Measurements from ENCODE around the gene ITM2B. TPM values are rescaled to one million over a fixed set of nuclear protein-coding genes. Genes with fewer than 3 reads are reported as not detected.
A peak's percentile ranks its signal among the peaks of the same experiment; 100 is the strongest.

The ITM2B gene
- total RNA-seq, 4 donors from 2014 or later, result 117 to 352 (median 310) TPM

DNA sequence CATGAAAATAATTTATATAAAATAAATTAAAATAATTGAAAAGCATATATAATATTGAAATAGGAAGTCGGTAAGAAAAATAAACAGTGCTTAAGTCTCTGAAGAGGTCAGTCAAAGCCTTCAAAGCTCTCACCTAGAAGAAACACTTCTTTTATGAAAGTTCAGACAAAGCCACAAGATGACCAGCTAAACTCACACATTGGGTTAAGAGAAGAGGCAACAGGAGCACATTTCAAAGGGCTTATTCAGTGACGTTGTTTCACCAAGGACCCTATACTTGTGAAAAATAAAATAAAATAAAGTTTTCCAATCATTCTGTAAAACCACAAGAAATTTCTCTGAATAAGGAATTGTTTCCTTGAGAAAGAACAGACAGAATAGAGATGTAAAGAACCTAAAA, 2.5 kb upstream of the ITM2B start:
- 72 to 77% methylated on average over 2 of the region's 2 CpGs for WGBS, 2 donors (ENCODE audit: low coverage in 1 of 2)
- Histone ChIP-seq H3K36me3 (no peaks in the 10 kb centered on the region), H3K4me1 (peaks cover 9 to 24% (median 15%) of the 10 kb centered on the region in 4 donors), H3K9me3 (no peaks in the 10 kb centered on the region), H3K27ac (peak overlapping the region in 1 of 4 donors; percentile 99), H3K4me3 (no peak overlapping the region), H3K27me3 (no peaks in the 10 kb centered on the region)
- in situ Hi-C loops (cut with MboI; ENCODE audit: low pct_ligation_motif_present in 1 of 4, low pct_unique_long_range_greater_than_20kb in 1 of 4, low sequenced_read_pairs in 3 of 4), result loop anchor here in 1 of 4 donors (10.0 kb wide), 1 partner anchor 106 kb away; no protein-coding TSS in a partner anchor
- TF ChIP-seq EP300 (IDR thresholded peaks at IDR 0.05; ENCODE audit: low read depth) (no peak), POLR2AphosphoS5 (IDR thresholded peaks at IDR 0.05) (no peak)
- intact Hi-C loops (cut with DNase I; ENCODE audit: low total_unique reads), result loop anchor here (10.0 kb wide), 1 partner anchor 106 kb away; no protein-coding TSS in a partner anchor
- no peak for DNase-seq

DNA sequence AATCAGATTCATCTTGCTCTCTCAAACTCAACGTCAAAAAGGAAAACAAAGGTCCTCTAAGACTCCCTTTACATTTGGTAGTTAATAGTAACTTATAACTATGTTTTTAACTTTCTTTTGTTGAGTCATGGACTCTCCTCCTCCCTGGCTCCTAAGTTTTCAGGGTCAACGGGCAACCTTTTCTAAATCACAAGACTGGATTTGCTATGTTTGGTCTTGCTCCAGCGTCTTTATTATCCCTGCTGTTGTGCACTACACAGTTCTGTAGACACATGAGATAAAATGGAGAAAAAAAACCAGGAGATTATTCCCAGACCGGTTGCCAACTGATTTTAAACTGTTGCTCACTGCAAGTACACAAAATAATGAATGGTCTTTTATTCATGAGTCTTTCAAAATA, 1.9 kb upstream of the ITM2B start:
- no peaks in the 10 kb centered on the region for H3K9me3 ChIP-seq
- intact Hi-C loops (cut with DNase I; ENCODE audit: low total_unique reads), result loop anchor here (10.0 kb wide), 1 partner anchor 106 kb away; no protein-coding TSS in a partner anchor
- peaks cover 9 to 30% (median 20%) of the 10 kb centered on the region in 4 donors for H3K4me1 ChIP-seq
- no peak for TF ChIP-seq POLR2A (IDR thresholded peaks at IDR 0.05)
- TF ChIP-seq, protein P1, sequence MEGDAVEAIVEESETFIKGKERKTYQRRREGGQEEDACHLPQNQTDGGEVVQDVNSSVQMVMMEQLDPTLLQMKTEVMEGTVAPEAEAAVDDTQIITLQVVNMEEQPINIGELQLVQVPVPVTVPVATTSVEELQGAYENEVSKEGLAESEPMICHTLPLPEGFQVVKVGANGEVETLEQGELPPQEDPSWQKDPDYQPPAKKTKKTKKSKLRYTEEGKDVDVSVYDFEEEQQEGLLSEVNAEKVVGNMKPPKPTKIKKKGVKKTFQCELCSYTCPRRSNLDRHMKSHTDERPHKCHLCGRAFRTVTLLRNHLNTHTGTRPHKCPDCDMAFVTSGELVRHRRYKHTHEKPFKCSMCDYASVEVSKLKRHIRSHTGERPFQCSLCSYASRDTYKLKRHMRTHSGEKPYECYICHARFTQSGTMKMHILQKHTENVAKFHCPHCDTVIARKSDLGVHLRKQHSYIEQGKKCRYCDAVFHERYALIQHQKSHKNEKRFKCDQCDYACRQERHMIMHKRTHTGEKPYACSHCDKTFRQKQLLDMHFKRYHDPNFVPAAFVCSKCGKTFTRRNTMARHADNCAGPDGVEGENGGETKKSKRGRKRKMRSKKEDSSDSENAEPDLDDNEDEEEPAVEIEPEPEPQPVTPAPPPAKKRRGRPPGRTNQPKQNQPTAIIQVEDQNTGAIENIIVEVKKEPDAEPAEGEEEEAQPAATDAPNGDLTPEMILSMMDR (IDR thresholded peaks at IDR 0.05), result no peak
- no peak for TF ChIP-seq EP300 (IDR thresholded peaks at IDR 0.05; ENCODE audit: low read depth)
- TF ChIP-seq POLR2AphosphoS5 (IDR thresholded peaks at IDR 0.05), result no peak
- in situ Hi-C loops (cut with MboI; ENCODE audit: low pct_ligation_motif_present in 1 of 4, low pct_unique_long_range_greater_than_20kb in 1 of 4, low sequenced_read_pairs in 3 of 4), result loop anchor here in 1 of 4 donors (10.0 kb wide), 1 partner anchor 106 kb away; no protein-coding TSS in a partner anchor
- no peaks in the 10 kb centered on the region for H3K27me3 ChIP-seq
- no peaks in the 10 kb centered on the region for H3K36me3 ChIP-seq
- 33 to 43% methylated on average over 4 of the region's 4 CpGs for WGBS, 2 donors (ENCODE audit: low coverage in 1 of 2)
- peak overlapping the region in 2 of 4 donors; percentile 99 to 100 for H3K27ac ChIP-seq
- no peak for DNase-seq
- no peak overlapping the region for H3K4me3 ChIP-seq

DNA sequence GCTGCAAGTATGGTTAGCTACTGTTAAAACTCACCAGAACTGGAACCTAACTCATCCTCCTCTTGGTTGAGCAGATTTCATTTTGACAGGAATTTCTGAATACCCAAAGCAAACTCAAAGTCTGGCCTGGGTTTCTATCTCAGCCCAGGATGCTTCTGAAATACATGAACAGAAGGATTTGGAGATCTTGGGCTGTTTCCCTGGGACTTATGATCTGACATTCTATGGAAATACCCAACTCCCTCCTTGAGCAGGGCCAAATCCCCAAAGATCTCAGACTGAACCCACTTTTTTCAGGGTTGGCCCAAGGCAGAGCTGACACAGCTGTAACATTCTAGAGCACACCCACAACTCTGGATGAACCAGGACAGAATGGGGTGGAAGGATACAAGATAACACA, 1.1 kb upstream of the ITM2B start:
- no peak for TF ChIP-seq POLR2AphosphoS5 (IDR thresholded peaks at IDR 0.05)
- no peak for TF ChIP-seq EP300 (IDR thresholded peaks at IDR 0.05; ENCODE audit: low read depth)
- TF ChIP-seq, protein P1 (IDR thresholded peaks at IDR 0.05), result no peak
- TF ChIP-seq POLR2A (IDR thresholded peaks at IDR 0.05), result no peak
- Histone ChIP-seq H3K27me3 (no peaks in the 10 kb centered on the region), H3K27ac (peak overlapping the region; percentile 99 to 100 (median 99)), H3K36me3 (no peaks in the 10 kb centered on the region), H3K9me3 (no peaks in the 10 kb centered on the region), H3K4me1 (peaks cover 9 to 38% (median 28%) of the 10 kb centered on the region in 4 donors), H3K4me3 (no peak overlapping the region)
- intact Hi-C loops (cut with DNase I; ENCODE audit: low total_unique reads) (loop anchor here (10.0 kb wide), 1 partner anchor 107 kb away; no protein-coding TSS in a partner anchor), in situ Hi-C loops (cut with MboI; ENCODE audit: low pct_ligation_motif_present in 1 of 4, low pct_unique_long_range_greater_than_20kb in 1 of 4, low sequenced_read_pairs in 3 of 4) (loop anchor here in 1 of 4 donors (10.0 kb wide), 1 partner anchor 107 kb away; no protein-coding TSS in a partner anchor)
- no peak for DNase-seq

DNA sequence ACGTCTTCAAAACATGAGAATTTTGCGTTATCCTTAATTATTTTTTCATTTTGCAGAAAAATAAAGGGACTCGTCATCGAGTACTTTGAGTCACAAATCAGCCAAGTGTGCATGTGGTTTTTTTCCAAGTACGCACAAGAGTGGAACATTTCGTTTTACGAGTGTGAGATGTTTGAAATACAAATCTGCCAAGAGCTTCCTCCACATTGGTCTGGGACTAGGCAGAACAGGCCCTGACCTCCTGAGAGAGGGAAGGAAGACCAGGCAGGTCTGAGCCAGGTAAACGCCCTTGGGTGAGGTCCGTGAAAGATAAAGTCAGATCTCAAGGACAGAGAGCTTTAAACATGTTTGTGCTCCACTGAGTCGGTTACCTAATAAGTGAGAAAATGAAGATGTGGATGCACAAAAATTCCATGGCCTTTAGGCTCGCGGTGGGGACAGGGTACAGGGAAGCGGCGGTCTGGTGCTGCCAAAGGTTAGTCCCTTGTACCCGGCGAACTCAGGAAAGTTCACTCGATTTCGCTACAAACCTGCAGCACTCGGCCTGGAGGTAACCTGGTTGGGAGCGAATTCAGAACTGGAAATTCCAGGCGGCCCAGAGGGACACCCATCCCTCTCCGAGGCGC, 473 bp upstream of the ITM2B start:
- Histone ChIP-seq H3K36me3 (no peaks in the 10 kb centered on the region), H3K27ac (peak overlapping the region; percentile 99 to 100 (median 99)), H3K9me3 (no peaks in the 10 kb centered on the region), H3K4me3 (peak overlapping the region; percentile 89 to 99 (median 99)), H3K4me1 (peaks cover 9 to 44% (median 32%) of the 10 kb centered on the region in 4 donors), H3K27me3 (no peaks in the 10 kb centered on the region)
- in situ Hi-C loops (cut with MboI; ENCODE audit: low pct_ligation_motif_present in 1 of 4, low pct_unique_long_range_greater_than_20kb in 1 of 4, low sequenced_read_pairs in 3 of 4) (loop anchor here in 1 of 4 donors (10.0 kb wide), 1 partner anchor 108 kb away; no protein-coding TSS in a partner anchor), intact Hi-C loops (cut with DNase I; ENCODE audit: low total_unique reads) (loop anchor here (10.0 kb wide), 1 partner anchor 108 kb away; no protein-coding TSS in a partner anchor)
- DNase-seq, result peak; percentile 52
- TF ChIP-seq POLR2AphosphoS5 (IDR thresholded peaks at IDR 0.05) (peak in 2 of 3 donors; percentile 3 to 38), EP300 (IDR thresholded peaks at IDR 0.05; ENCODE audit: low read depth) (no peak), POLR2A (IDR thresholded peaks at IDR 0.05) (peak; percentile 73)
- TF ChIP-seq, protein P1 (IDR thresholded peaks at IDR 0.05), result no peak
- WGBS, 2 donors (ENCODE audit: low coverage in 1 of 2), result 18% methylated on average over 18 of the region's 23 CpGs; no CpG with 5 or more reads in 1 of the 2 donors

Data from transverse colon (tissue), 4 donors.